ENCODE results near the gene RPS14. TPM values are rescaled to one million over a fixed set of nuclear protein-coding genes. Genes with fewer than 3 reads are reported as not detected.

The RPS14 gene
- total and polyA plus RNA-seq, 2 of the 4 experiments (the other 2 are of a cell fraction) = 6,296 to 7,310 TPM

DNA sequence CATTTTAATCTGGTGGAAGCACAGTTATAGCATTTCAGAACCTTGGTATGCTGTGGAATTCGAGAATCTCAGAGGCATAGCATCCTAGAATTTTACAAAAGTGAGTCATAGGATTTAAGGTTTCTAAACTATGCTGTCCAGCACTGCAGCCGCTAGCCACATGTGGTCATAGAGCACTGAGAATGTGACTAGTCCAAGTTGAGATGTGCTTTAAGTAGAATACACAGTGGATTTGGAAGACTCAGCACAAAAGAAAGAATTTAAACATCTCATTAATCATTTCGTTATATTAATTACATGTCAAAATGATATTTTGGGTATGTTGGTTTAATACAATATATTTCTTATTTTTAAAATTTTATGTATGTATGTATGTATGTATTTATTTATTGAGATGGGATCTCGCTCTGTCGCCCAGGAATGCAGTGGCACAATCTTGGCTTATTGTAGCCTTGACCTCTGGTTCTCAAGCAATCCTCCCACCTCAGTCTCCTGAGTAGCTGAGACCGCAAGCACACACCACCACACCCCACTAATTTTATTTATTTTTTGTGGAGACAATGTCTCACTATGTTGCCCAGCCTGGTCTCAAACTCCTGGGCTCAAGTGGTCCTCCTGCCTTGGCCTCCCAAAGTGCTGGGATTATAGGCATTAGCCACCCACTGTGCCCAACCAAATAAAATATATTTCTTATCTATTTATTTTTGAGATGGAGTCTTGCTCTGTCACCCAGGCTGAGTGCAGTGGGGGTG is 20.4 kb upstream of the RPS14 start (continued):
- TF ChIP-seq, protein P1, sequence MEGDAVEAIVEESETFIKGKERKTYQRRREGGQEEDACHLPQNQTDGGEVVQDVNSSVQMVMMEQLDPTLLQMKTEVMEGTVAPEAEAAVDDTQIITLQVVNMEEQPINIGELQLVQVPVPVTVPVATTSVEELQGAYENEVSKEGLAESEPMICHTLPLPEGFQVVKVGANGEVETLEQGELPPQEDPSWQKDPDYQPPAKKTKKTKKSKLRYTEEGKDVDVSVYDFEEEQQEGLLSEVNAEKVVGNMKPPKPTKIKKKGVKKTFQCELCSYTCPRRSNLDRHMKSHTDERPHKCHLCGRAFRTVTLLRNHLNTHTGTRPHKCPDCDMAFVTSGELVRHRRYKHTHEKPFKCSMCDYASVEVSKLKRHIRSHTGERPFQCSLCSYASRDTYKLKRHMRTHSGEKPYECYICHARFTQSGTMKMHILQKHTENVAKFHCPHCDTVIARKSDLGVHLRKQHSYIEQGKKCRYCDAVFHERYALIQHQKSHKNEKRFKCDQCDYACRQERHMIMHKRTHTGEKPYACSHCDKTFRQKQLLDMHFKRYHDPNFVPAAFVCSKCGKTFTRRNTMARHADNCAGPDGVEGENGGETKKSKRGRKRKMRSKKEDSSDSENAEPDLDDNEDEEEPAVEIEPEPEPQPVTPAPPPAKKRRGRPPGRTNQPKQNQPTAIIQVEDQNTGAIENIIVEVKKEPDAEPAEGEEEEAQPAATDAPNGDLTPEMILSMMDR (conservative IDR thresholded peaks at IDR 0.05; ENCODE audit: low read depth, low read length) = no peak

DNA sequence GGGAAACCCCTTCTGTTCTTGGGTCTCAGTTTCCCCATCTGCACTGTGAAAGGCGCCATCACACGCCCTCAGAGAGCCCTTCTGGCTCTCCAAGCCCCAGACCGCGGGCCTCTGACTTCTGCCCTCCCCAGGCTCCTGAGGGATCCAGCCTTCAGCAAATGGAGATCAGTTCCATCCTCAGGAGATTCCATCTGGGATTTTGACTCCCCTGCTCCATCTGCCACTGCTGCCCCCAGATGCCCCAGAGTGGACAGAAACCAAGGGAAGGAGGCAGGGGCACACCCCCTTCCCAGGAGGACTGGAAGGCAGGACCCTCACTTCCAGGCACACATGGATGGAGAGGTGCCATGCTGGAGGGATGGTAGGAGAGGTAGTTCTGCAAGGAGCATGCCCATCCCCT is 18.7 kb upstream of the RPS14 start:
- Histone ChIP-seq H3K9me1 (ENCODE audit: insufficient read depth, low read length) (peaks cover 7% of the 10 kb centered on the region), H2AFZ (replicated peaks; ENCODE audit: low read length, poor library complexity) (peak overlapping the region; percentile 58), H3K18ac (ENCODE audit: low read depth, low read length) (peak overlapping the region; percentile 69), H3K56ac (ENCODE audit: extremely low read depth, insufficient read depth, low read length) (no peak overlapping the region), H3K79me1 (ENCODE audit: low read depth in 1 of 2, low read length in 2 of 2) (peaks cover 4 to 18% of the 10 kb centered on the region in 2 experiments; a peak in 2 of 4 replicates), H3K27ac (ENCODE audit: insufficient read depth, low read length) (peak overlapping the region; percentile 48), H3K4me3 (ENCODE audit: insufficient read depth, low read depth, low read length) (no peak overlapping the region), H4K91ac (ENCODE audit: insufficient read depth, low read depth, low read length) (peak overlapping the region; percentile 90), H2AK5ac (ENCODE audit: low read depth, low read length) (peak overlapping the region; percentile 94), H2BK15ac (ENCODE audit: low read depth, low read length) (peak overlapping the region; percentile 92; the same call in 2 of the 3 replicates), H3K4me1 (ENCODE audit: control insufficient read depth, insufficient read depth, low read length) (peaks cover 25% of the 10 kb centered on the region), H2AK9ac (replicated peaks; ENCODE audit: low read depth, low read length, poor library complexity) (peak overlapping the region; percentile 90), H4K20me1 (ENCODE audit: insufficient read depth, low read length) (no peaks in the 10 kb centered on the region), H3K23ac (ENCODE audit: low read depth, low read length) (0 out of 2 replicates have a peak overlapping the region, but pooled peaks have one; percentile 75), H3K9me3 (ENCODE audit: control insufficient read depth, insufficient read depth, low read length) (no peaks in the 10 kb centered on the region), H2BK5ac (ENCODE audit: low read depth, low read length, poor library complexity, severe bottlenecking) (peak overlapping the region; percentile 83), H3K9ac (ENCODE audit: low read depth, low read length) (no peak overlapping the region), H3K27me3 (ENCODE audit: control insufficient read depth, insufficient read depth, low read length) (no peaks in the 10 kb centered on the region), H4K5ac (ENCODE audit: low read depth, low read length) (peak overlapping the region; percentile 49), H3K4ac (ENCODE audit: low read depth, low read length) (peak overlapping the region; percentile 96), H3K36me3 (ENCODE audit: control insufficient read depth, insufficient read depth, low read length) (no peaks in the 10 kb centered on the region), H3K4me2 (ENCODE audit: low read depth, low read length) (no peak overlapping the region), H2BK120ac (ENCODE audit: low read depth, low read length) (peak overlapping the region; percentile 96), H4K8ac (ENCODE audit: low read depth in 2 of 2, low read length in 2 of 2) (peak overlapping the region; percentile 47 to 69; a peak in 3 of 4 replicates), H3K14ac (replicated peaks; ENCODE audit: low read depth, low read length) (peak overlapping the region; percentile 72), H2BK20ac (ENCODE audit: low read depth, low read length) (peak overlapping the region; percentile 93)
- dilution Hi-C loops (cut with HindIII; ENCODE audit: low sequenced_read_pairs, unreplicated experiment) = no loop called here
- no CpG with 5 or more reads among the region's 4 CpGs for WGBS, 2 experiments (ENCODE audit: extremely low coverage in 2 of 2, insufficient read length in 1 of 2)
- CTCF ChIA-PET = interaction anchor here (0.7 kb wide), 1 partner anchor 49 kb away, joined by 3 read pairs; no protein-coding TSS in a partner anchor
- ATAC-seq (ENCODE audit: low read depth) = no peak
- no peak for DNase-seq
- POLR2A ChIA-PET (ENCODE audit: unreplicated experiment) = no interaction called here
- intact Hi-C loops (cut with micrococcal nuclease) = loop anchor here (2.0 kb wide), 1 partner anchor 49 kb away; no protein-coding TSS in a partner anchor
- in situ Hi-C loops (cut with MboI; ENCODE audit: low sequenced_read_pairs) = loop anchor here (10.0 kb wide), 1 partner anchor 377 kb away; the partner anchor contains the start of gene IRGM
- no TSS peak for BruUV-seq (replicated peaks)
- TF ChIP-seq BHLHE40 (IDR thresholded peaks at IDR 0.05; ENCODE audit: low read depth, low read length) (no peak), SMC3 (IDR thresholded peaks at IDR 0.05; ENCODE audit: low read depth, low read length) (no peak), CHD1 (IDR thresholded peaks at IDR 0.05; ENCODE audit: low read depth, low read length) (no peak), NFE2L2 (IDR thresholded peaks at IDR 0.05; ENCODE audit: low read depth, low read length) (no peak), RAD21 (IDR thresholded peaks at IDR 0.05; ENCODE audit: low read length) (no peak), MAZ (IDR thresholded peaks at IDR 0.05; ENCODE audit: borderline replicate concordance, low read depth, low read length) (no peak), FOS (IDR thresholded peaks at IDR 0.05; ENCODE audit: low read depth, low read length) (no peak), RFX5 (IDR thresholded peaks at IDR 0.05; ENCODE audit: low read depth, low read length) (no peak)
- TF ChIP-seq, protein P1 (conservative IDR thresholded peaks at IDR 0.05; ENCODE audit: low read depth, low read length) = no peak
- TF ChIP-seq, protein P2, sequence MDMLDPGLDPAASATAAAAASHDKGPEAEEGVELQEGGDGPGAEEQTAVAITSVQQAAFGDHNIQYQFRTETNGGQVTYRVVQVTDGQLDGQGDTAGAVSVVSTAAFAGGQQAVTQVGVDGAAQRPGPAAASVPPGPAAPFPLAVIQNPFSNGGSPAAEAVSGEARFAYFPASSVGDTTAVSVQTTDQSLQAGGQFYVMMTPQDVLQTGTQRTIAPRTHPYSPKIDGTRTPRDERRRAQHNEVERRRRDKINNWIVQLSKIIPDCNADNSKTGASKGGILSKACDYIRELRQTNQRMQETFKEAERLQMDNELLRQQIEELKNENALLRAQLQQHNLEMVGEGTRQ (IDR thresholded peaks at IDR 0.05; ENCODE audit: low read depth, low read length) = no peak
